IMR-90 (cell line): Measurements from ENCODE around the gene ISOC2. TPM values are rescaled to one million over a fixed set of nuclear protein-coding genes. Genes with fewer than 3 reads are reported as not detected.

Source experiments
- ATAC-seq: fragments of 200-7000 bp; cut with Tn5 transposase; 2 replicates; pipeline ENCODE4 v1.9.1; 2020; ENCODE audit warnings: low read depth, mild to moderate bottlenecking, moderate library complexity
- BruUV-seq: library from RNA; stranded (reverse); fragments of 400-500 nt; replicated peaks from 2 replicates; lab custom pipeline; 2021; lab: Mats Ljungman, UMichigan
- CTCF ChIA-PET: fragments of 300-600 bp; formaldehyde crosslinking; extraction: SDS; loops from one replicate; lab custom pipeline; 2021; ENCODE audit warnings: antibody characterized with exemption; lab: Yijun Ruan, JAX
- POLR2A ChIA-PET: fragments of 300-600 bp; sonication (Branson Sonifier 250); formaldehyde crosslinking; loops from one replicate; lab custom pipeline; 2022; ENCODE audit warnings: antibody characterized with exemption; ENCODE audit not compliant: unreplicated experiment; lab: Charles Lee
- DNase-seq: peaks from one replicate; pipeline ENCODE4 v3.0.0; 2013
- H2AFZ ChIP-seq: replicated peaks from 2 replicates; pipeline ENCODE3; 2013; ENCODE audit warnings: low read length, mild to moderate bottlenecking; ENCODE audit not compliant: poor library complexity
- H2AK5ac ChIP-seq: 2 replicates; pipeline ENCODE4 v1.6.1; 2013; ENCODE audit warnings: low read depth, low read length, inconsistent platforms
- H2AK9ac ChIP-seq: replicated peaks from 2 replicates; pipeline ENCODE3; 2013; ENCODE audit warnings: mild to moderate bottlenecking, low read depth, low read length, moderate library complexity; ENCODE audit not compliant: poor library complexity
- H2BK120ac ChIP-seq: 2 replicates; pipeline ENCODE4 v1.6.1; 2013; ENCODE audit warnings: low read depth, low read length, inconsistent platforms
- H2BK15ac ChIP-seq: 3 replicates; pipeline ENCODE4 v1.6.1; 2013; ENCODE audit warnings: low read depth, low read length, inconsistent platforms
- H2BK20ac ChIP-seq: 2 replicates; pipeline ENCODE4 v1.6.1; 2013; ENCODE audit warnings: low read depth, mild to moderate bottlenecking, inconsistent platforms, low read length, moderate library complexity
- H2BK5ac ChIP-seq: 2 replicates; pipeline ENCODE4 v1.6.1; 2013; ENCODE audit warnings: mild to moderate bottlenecking, low read depth, low read length, inconsistent platforms; ENCODE audit not compliant: poor library complexity, severe bottlenecking
- H3K14ac ChIP-seq: replicated peaks from 2 replicates; pipeline ENCODE4 v1.6.1; 2013; ENCODE audit warnings: low read depth, low read length, inconsistent platforms
- H3K18ac ChIP-seq: 2 replicates; pipeline ENCODE4 v1.6.1; 2013; ENCODE audit warnings: low read depth, low read length, control low read depth
- H3K23ac ChIP-seq: 2 replicates; pipeline ENCODE4 v1.6.1; 2013; ENCODE audit warnings: low read depth, low read length, inconsistent platforms
- H3K27ac ChIP-seq: 2 replicates; pipeline ENCODE4 v1.5.1; 2013; ENCODE audit warnings: mild to moderate bottlenecking, control low read depth, low read length; ENCODE audit not compliant: insufficient read depth
- H3K27me3 ChIP-seq: 2 replicates; pipeline ENCODE4 v1.6.1; 2013; ENCODE audit warnings: low read length; ENCODE audit not compliant: control insufficient read depth, insufficient read depth
- H3K36me3 ChIP-seq: 2 replicates; pipeline ENCODE4 v1.6.1; 2013; ENCODE audit warnings: low read length, mixed read lengths; ENCODE audit not compliant: control insufficient read depth, insufficient read depth
- H3K4ac ChIP-seq: 2 replicates; pipeline ENCODE4 v1.6.1; 2013; ENCODE audit warnings: low read depth, low read length, inconsistent platforms
- H3K4me1 ChIP-seq: 2 replicates; pipeline ENCODE4 v1.6.1; 2013; ENCODE audit warnings: low read length, mixed read lengths; ENCODE audit not compliant: control insufficient read depth, insufficient read depth
- H3K4me2 ChIP-seq: 2 replicates; pipeline ENCODE4 v1.6.1; 2013; ENCODE audit warnings: low read depth, mild to moderate bottlenecking, control low read depth, low read length, moderate library complexity
- H3K4me3 ChIP-seq: 2 replicates; pipeline ENCODE4 v1.5.1; 2013; ENCODE audit warnings: low read depth, mild to moderate bottlenecking, control low read depth, low read length, moderate library complexity; ENCODE audit not compliant: insufficient read depth
- H3K56ac ChIP-seq: 2 replicates; pipeline ENCODE4 v1.6.1; 2013; ENCODE audit warnings: low read length, inconsistent platforms; ENCODE audit not compliant: insufficient read depth; ENCODE audit errors: extremely low read depth
- H3K79me1 ChIP-seq, 2 experiments: 2 replicates each; pipeline ENCODE4 v1.6.1; 2013; ENCODE audit warnings: low read length in 2 of 2, inconsistent platforms in 1 of 2, low read depth in 1 of 2
- H3K9ac ChIP-seq: 2 replicates; pipeline ENCODE4 v1.6.1; 2013; ENCODE audit warnings: low read depth, low read length, control low read depth
- H3K9me1 ChIP-seq: 2 replicates; pipeline ENCODE4 v1.6.1; 2013; ENCODE audit warnings: low read length, inconsistent platforms; ENCODE audit not compliant: insufficient read depth
- H3K9me3 ChIP-seq: 2 replicates; pipeline ENCODE4 v1.6.1; 2013; ENCODE audit warnings: low read length; ENCODE audit not compliant: control insufficient read depth, insufficient read depth
- H4K20me1 ChIP-seq: 2 replicates; pipeline ENCODE4 v1.6.1; 2013; ENCODE audit warnings: low read length, inconsistent platforms; ENCODE audit not compliant: insufficient read depth
- H4K5ac ChIP-seq: 2 replicates; pipeline ENCODE4 v1.6.1; 2013; ENCODE audit warnings: mild to moderate bottlenecking, low read depth, low read length, control low read depth
- H4K8ac ChIP-seq, 2 experiments: 2 replicates each; pipeline ENCODE4 v1.6.1; 2013; ENCODE audit warnings: low read depth in 2 of 2, low read length in 2 of 2, control low read depth in 1 of 2, inconsistent platforms in 1 of 2
- H4K91ac ChIP-seq: 2 replicates; pipeline ENCODE4 v1.6.1; 2013; ENCODE audit warnings: low read depth, low read length, inconsistent platforms; ENCODE audit not compliant: insufficient read depth
- CTCF ChIP-seq: conservative IDR thresholded peaks from 2 replicates; pipeline ENCODE4 v1.5.1; 2012; ENCODE audit warnings: mild to moderate bottlenecking, low read depth, low read length, improper control_type of control experiment
- MXI1 ChIP-seq: IDR thresholded peaks from 2 replicates; pipeline ENCODE4 v1.6.1; 2012; ENCODE audit warnings: low read depth, mild to moderate bottlenecking, low read length, moderate library complexity, borderline replicate concordance
- WGBS, 2 experiments: methylation state at CpG; one replicate each; pipeline versions ENCODE4 v1.1.5 to v1.1.7; 2013; ENCODE audit warnings: missing lambda C conversion rate in 2 of 2; ENCODE audit not compliant: insufficient read length in 1 of 2; ENCODE audit errors: extremely low coverage in 2 of 2; 5-methylcytosine and 5-hydroxymethylcytosine counted together
- dilution Hi-C: fragments of 300-500 bp; cut with HindIII; formaldehyde crosslinking; loops from one replicate; pipeline ENCODE4 v1.14.3; 2018; ENCODE audit warnings: low sequenced_read_pairs; ENCODE audit not compliant: unreplicated experiment
- in situ Hi-C: fragments of 300-500 bp; cut with MboI; formaldehyde crosslinking; loops from 3 replicates; pipeline ENCODE4 v1.14.3; 2019; ENCODE audit warnings: low sequenced_read_pairs, inconsistent platforms, mixed read lengths
- intact Hi-C: fragments of 100-400 bp; cut with micrococcal nuclease; formaldehyde crosslinking; loops from 2 replicates; pipeline ENCODE4 v1.10.0; 2022
- polyA plus RNA-seq, 3 experiments: library from polyadenylated mRNA; depleted of rRNA; stranded (reverse); fragments of >200 nt; gene quantifications; 2 replicates each; pipeline ENCODE4 v1.2.3, GENCODE V29; 2012; ENCODE audit warnings: low replicate concordance in 1 of 3
- total RNA-seq: library from RNA; depleted of rRNA; stranded (reverse); fragments of >200 nt; gene quantifications from 2 replicates; pipeline ENCODE4 v1.2.3, GENCODE V29; 2012

The ISOC2 gene
- total and polyA plus RNA-seq, 2 of the 4 experiments (the other 2 are of a cell fraction), result 56.1 to 82.1 TPM

- H2BK5ac ChIP-seq, result no peak overlapping the region
- intact Hi-C loops (no loop called here), dilution Hi-C loops (no loop called here), in situ Hi-C loops (no loop called here)
- no TSS peak for BruUV-seq
- H2AFZ ChIP-seq, result no peak overlapping the region
- H3K4ac ChIP-seq, result no peak overlapping the region
- no peak overlapping the region for H2AK9ac ChIP-seq
- no peak overlapping the region for H4K5ac ChIP-seq
- no peak overlapping the region for H3K14ac ChIP-seq
- H2BK120ac ChIP-seq, result no peak overlapping the region
- H3K23ac ChIP-seq, result no peak overlapping the region
- 0 out of 2 replicates have a peak, but pooled peaks cover 4% of the 10 kb centered on the region for H3K9me1 ChIP-seq
- ChIA-PET CTCF (no interaction called here), POLR2A (no interaction called here)
- H3K27me3 ChIP-seq, result peaks cover 17% of the 10 kb centered on the region
- H3K4me1 ChIP-seq, result no peaks in the 10 kb centered on the region
- H2AK5ac ChIP-seq, result no peak overlapping the region
- DNase-seq (no peak), ATAC-seq (no peak)
- no peak overlapping the region for H4K91ac ChIP-seq
- H3K4me3 ChIP-seq, result no peak overlapping the region
- H4K20me1 ChIP-seq, result no peaks in the 10 kb centered on the region
- H3K9ac ChIP-seq, result no peak overlapping the region
- WGBS, 2 experiments, result no CpG with 5 or more reads among the region's 2 CpGs
- no peak overlapping the region for H3K27ac ChIP-seq
- H4K8ac ChIP-seq, result no peak overlapping the region
- no peaks in the 10 kb centered on the region for H3K79me1 ChIP-seq
- H3K4me2 ChIP-seq, result no peak overlapping the region
- no peak overlapping the region for H3K56ac ChIP-seq
- no peak overlapping the region for H2BK20ac ChIP-seq
- H3K36me3 ChIP-seq, result no peaks in the 10 kb centered on the region
- no peaks in the 10 kb centered on the region; the same call in 1 of the 2 replicates for H3K9me3 ChIP-seq
- no peak for TF ChIP-seq CTCF
- TF ChIP-seq MXI1, result no peak
- H3K18ac ChIP-seq, result no peak overlapping the region
- H2BK15ac ChIP-seq, result no peak overlapping the region
These were observed 35.4 kb downstream of the ISOC2 start for GRCh38 chr19:55426042-55426441.
